GM18909 (cell line): Measurements from ENCODE around the gene ENDOG.
"Not testable (repeated sequence)": the region's sequence is repeated elsewhere in the genome, so short reads cannot be mapped to it uniquely, and the experiment has no call there.

ENCODE experiments used
- ATAC-seq: cut with Tn5 transposase; IDR thresholded peaks from one replicate; pipeline ENCODE4 v1.9.1; 2021; ENCODE audit warnings: mild to moderate bottlenecking; ENCODE audit not compliant: unreplicated experiment, poor library complexity

The ENDOG gene

DNA sequence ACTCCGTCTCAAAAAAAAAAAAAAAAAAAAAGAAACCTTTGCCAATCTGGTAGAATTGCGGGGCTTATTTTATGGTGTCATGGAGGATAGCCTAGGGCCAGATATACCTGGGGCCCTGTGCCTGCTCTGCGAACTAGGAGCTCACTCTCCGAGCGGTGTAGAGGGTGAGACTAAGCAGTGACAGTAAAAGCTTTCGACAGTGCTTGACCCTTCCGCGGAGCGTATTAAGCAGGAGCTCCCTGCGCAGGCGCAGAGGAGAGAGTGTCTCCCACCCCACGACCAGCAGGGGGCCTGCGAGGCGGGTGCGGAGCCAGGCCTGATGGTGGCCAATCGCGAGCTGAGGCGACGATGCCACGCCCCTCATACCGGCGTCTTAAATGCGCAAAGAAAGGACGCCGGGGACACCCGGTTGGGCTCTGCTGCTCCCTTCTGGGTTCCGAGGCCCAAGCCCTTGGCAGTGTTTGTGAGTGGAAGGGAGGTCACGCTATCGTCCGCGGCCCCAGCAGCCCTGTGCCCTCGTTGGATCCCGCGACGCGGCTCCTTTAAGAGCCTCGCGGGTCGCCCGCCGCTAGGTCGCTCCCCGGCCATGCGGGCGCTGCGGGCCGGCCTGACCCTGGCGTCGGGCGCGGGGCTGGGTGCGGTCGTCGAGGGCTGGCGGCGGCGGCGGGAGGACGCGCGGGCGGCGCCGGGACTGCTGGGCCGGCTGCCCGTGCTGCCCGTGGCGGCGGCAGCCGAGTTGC is at the start of gene ENDOG:
ENDOG (plus strand) TSS at position 402 of the 740 bp plus-strand sequence; CDS start at position 587, 185 bp downstream.
- peak; percentile 89 for ATAC-seq

DNA sequence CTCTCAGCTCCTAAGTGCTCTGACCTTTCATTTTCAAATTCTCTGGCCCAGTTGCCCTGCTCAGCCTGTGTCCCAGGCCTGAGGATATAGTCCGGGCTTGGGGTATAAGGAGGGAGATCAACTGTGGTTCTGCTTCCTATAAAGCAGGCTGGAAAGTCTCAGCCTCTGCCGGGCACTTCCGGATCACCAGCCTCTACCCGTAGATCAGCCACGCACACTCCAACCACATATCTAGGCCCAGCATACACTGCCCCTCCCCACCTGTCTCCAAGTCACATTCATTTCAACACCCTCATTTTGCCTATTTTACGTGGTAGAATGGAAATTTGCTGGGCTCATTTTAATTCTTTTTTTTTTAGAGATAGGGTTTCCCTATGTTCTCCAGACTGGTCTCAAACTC is 49.7 kb upstream of the ENDOG start:
- no peak for ATAC-seq

DNA sequence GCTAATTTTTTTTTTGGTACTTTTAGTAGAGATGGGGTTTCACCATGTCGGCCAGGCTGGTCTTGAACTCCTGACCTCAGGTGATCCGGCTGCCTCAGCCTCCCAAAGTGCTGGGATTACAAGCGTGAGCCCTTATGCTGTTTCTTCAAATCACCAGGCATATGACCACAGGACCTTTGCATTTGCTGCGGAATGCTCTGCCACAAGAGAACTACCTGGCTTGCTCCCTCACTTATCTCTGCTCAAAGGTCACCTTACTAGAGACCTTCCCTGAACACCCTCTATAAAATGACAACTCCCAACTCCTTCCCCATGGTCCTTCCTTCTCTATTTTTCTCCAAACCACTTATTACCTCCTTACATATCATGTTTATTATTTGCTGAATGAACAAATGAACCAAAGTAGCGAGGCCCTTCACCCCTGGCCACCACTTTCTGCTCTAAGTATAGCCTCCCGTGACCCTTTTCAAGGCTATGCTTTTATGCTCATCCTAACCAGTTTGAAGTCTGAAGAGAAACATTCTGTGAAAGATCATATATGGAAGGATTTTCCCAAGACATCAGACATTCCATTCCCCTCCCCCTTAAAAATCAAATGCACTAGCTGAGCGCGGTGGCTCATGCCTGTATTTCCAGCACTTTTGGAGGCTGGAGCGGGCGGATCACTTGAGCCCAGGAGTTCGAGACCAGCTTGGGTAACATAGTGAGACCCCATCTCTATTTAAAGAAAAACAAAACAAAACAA is 47.8 kb upstream of the ENDOG start:
- no peak for ATAC-seq

DNA sequence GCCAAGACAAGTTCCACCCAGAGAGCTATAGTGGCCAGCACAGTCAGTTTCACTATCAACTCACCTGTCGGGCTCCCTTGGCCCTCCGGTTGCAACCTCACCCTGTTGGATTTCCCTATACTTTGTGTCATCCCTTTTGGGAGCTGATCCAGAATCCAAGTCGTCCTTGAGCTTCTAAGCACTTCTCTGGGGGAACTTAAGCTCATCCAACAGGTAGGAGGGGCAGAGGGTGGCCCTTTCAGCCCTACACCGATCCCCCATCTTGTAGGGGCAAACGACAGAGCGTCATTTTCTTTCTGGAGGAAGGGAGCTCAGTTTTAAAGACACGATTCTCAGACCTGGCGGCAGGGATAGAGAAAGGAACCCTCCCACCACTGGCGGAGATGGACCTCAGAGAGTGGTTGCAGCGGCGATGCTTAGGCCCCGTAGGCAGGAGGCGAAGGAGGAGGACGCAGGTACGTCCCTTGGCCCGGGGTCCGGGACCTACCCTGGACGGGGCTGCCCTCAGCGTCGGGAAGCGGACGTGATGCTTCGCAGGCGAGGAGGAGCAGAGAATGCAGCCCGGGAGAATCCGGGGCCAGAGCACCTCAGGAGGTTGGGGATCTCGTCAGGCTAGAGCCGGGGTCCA is 47.1 kb upstream of the ENDOG start:
- peak; percentile 21 for ATAC-seq

DNA sequence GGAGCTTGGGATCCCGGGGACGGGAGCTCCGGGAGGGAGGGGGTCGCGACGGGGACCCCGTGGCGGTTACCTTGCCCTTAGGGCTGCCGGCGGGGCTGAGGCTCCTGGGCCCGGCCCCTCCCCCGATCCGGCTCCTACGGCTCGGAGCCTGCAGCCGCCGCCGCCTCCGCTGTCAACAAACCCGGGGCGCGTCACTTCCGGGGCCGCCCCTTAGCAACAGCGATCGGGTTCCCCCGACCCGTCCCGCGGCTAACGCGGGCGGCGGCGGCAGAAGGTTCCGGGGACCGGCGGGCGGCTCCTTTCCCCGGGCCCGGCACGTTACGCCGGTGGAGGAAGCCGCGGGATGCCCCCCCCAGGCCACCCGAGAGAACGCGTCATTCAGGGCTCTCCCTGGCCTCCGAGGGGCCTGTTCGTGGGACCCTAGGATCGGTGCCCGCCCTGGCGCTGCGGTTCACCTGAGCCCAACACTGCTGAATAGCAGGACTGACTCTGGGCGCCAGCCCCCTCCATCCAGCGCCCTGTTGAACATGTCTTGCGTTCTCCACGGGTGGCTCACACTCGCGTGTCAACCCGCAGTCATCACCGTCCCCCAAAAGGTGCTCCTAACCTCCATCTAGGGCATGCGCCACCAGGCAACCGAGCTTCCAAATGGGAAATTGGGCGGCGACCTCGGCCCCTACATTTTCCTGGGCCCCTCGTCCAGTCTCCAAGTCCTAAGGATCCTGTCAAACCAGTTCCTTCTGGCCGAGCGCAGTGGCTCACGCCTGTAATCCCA is 46.4 kb upstream of the ENDOG start, which contains the start of gene ZER1:
ZER1 (minus strand) TSS at position 183 of the 775 bp plus-strand sequence. CDS start 16,362 bp downstream, outside the sequence.
- peak; percentile 91 for ATAC-seq

DNA sequence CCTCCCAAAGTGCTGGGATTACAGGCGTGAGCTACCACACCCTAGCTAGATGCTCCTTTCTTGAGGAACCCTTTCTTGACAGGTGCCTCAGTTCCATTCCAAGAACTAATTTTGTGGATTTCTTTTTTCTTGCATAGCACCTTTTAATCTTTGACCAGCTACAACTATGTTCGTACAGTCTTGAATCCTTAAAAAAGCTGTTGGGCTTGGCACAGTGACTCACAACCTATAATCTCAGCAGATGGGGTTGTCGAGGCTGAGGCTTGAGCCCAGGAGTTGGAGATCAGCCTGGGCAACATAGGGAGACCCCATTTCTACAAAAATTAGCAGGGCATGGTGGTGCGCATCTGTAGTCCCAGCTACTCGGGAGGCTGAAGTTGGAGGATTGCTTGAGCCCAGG is 45.3 kb upstream of the ENDOG start:
- ATAC-seq: no peak

DNA sequence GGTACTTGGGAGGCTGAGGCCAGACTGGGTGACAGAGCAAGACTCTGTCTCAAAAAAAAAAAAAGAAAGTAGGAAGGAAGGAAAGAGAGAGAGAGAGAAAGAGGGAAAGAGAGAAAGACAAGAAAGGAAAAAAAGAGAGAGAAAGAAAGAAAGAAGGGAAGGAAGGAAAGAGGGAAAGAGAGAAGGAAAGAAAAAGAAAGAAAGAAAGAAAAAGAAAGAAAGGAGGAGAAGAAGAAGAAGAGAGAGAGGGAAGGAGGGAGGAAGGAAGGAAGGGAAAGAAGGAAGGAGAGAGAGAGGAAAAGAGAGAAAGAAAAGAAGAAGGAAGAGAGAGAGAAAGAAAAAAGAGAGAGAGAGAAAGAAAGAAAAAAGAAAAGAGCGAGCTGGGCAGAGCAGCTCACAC is 43.5 kb upstream of the ENDOG start:
- no peak for ATAC-seq

DNA sequence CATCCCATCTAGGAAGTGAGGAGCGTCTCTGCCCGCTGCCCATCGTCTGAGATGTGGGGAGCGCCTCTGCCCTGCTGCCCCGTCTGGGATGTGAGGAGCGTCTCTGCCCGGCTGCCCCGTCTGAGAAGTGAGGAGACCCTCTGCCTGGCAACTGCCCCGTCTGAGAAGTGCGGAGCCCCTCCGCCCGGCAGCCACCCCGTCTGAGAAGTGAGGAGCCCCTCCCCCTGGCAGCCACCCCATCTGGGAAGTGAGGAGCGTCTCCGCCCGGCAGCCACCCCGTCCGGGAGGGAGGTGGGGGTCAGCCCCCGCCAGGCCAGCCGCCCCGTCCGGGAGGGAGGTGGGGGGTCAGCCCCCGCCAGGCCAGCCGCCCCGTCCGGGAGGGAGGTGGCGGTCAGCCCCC is 38.2 kb upstream of the ENDOG start:
- not testable (repeated sequence) for ATAC-seq

DNA sequence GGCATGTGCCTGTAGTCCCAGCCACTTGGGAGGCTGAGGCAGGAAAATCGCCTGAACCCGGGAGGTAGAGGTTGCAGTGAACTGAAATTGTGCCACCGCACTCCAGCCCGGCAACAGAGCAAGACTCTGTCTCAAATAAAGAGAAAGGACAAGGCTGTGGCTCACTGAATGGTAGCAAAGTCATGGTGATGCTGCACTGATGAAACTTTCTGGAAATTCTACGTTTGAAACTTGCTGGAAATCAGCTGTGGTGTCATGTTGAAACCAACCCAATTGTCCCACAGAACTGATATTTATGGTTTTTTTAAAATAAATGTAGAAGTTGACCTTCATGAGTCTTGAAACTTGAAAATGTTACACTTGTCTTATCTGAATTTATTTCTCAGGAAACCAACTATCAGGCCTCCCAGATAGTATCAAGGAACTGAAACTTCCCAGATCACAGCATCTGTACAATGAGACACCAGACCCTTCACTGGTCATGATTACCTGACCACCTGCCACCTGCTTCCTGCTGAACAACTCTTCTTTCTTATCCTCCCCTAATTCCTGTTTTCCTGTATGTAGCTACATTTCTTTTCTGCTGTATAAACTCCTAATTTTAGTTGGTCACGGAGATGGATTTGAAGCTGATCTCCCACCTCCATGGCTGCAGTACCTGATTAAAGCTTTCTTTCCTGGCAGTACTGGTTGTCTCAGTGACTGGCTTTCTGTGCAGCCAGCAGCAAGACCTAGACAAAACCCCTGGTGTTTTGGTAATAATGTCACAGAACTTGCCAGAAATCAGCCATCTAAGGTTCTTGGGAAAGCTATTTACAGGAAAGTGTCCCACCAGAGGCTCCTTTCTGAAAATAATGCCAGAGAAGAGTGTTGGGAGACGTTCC is 36.9 kb upstream of the ENDOG start:
- ATAC-seq: no peak

DNA sequence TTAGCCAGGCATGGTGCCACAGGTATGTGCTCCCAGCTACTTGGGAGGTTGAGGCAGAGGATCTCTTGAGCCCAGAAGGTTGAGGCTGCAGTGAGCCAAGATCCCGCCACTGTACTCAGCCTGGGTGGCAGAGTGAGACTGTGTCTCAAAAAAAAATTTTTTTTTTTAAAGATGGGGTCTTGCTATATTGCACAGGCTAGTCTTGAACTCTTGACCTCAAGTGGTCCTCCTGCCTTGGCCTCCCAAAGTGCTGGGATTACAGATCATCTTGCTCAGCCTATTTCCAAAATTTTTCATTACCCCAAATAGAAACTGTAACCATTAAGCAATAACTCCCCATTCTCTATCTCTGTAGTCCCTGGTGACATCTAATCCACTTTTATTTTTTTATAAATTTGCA is 35.6 kb upstream of the ENDOG start:
- ATAC-seq: no peak

DNA sequence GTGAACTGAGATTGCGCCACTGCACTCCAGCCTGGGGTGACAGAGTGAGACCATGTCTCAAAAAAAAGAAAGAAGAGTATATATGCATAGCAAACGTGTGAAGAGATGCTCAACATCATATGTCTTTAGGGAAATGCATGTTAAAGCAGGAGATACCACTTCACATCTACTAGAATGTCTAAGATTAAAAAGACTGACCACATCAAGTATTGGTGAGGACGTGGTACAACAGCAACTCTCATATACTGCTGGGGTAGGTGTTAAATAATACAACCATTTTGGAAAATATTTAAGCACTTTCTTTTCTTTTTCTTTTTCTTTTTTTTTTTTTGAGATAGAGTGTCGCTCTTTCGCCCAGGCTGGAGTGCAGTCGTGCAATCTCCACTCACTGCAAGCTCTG is 32.9 kb upstream of the ENDOG start:
- no peak for ATAC-seq

DNA sequence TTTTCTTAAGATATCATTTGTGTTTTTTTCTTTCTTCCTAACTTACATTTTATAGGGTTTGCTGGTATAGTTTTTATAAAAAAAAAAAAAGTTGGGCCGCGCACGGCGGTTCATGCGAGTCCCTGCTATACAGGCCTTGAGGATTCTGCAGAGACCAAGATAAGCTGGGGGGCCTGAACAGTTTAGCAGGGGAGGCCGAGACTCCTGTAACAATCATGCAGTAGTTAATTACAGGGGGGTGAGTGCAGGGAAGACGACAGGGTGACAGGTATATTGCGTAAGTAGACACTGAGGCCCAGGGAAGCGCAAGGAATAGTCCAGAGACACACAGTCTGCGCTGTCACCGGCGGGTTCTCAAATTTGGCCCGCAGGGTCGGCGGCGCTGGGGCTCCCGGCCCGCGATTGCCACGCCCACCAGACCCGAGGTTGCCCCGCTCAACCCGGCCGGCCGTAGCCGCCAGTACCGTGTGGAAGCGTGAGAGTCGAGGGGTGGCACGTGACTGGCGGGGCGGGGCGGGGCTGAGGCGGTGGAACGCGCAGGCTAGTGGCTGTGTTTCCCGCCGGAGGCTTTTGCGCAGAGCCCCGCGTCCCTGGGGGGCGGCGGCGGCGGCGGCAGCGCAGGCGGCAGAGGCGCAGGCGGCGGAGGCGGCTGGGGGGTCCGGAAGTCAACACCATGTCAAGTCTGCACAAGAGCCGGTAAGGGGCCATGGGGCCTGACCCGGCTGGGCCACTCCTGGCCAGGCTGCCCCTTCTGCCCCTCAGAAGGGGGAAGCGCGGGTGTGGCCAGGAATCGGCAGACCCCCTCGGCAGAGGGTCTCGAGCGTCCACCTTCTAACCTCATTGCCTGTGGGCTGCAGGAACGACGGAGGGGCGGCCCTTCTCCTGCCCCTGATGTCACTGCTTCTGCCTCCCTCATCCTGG is 31.4 kb upstream of the ENDOG start, which contains the start of gene TBC1D13:
TBC1D13 (plus strand) TSS at position 573 of the 921 bp plus-strand sequence; CDS start at position 674, 101 bp downstream.
- peak; percentile 85 for ATAC-seq

DNA sequence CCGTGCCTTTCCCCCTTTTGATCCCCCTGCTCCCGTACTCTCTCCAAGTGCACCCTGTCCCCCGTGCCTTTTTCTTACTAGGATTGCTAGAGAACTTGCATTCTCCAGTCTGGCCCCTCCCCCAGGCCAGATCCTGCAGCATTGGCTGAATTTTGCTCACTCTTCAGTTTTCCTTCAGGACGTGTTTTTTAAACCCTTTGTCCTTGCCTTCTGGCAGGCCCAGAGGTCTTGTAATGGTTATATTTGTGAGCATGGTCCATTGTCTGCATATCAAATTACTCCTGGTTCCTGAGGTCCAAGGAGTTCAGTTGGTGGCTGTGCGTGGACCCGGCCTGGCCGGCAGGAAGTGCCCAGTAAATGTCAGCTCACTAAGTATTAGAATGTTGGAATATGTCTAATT is 30.6 kb upstream of the ENDOG start:
- ATAC-seq: no peak

DNA sequence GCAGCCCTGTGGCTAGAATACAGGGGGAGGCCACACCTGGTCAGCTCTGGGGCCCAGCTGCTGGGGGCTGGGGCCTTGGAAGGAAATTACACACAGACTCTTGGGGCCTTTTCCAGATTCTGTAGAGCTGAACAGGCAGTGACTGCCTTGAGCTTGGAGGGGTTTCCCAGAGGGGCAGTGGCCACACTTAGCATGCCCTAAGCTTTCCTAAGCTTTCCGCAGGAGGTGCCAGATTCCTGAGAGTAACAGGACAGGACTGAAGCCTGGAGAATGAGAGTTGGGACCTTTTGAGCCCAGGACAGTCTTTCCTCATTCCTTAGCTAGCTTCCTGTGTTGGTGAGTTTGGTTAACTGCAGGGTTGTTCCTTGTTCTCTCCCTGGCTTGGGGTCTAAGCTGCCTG is 29.9 kb upstream of the ENDOG start:
- ATAC-seq: no peak

DNA sequence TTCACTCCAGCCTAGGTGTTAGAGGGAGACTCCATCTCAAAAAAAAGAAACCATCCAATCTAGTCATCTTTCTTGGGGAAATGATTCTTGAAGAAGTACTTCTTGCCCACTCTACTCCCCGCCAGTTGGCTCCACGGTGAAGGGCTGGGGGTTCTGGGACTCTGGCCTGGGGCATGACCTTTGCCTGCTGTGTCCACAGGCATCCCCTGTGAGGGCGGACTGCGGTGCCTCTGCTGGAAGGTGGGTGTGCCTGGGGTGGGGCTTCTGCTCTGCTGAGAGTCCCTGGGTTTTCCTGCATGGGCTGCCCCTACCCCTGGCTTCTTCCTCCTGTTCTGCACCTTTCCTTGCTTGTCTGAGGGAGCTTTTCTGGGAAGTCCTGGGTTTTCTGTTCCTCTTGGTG is 27.8 kb upstream of the ENDOG start:
- no peak for ATAC-seq

DNA sequence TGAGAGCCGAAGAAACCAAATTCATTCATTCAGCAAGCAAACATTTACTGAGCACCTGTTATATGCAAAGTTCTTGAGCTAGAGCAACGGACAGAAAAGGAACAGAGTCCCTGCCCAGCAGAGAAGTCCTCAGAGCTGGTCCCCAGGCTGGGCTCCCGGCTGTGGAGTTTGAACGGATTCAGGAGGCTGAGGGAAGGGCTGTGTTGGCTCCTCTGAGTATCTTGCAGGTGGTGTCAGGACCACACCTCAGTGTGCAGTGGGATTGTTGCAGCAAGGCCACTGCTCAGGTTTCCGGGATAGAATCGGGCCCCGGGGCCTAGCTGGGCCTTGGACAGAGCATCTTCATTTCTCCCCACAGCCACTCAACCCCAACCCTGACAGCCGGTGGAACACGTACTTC is 26.2 kb upstream of the ENDOG start:
- ATAC-seq: no peak

DNA sequence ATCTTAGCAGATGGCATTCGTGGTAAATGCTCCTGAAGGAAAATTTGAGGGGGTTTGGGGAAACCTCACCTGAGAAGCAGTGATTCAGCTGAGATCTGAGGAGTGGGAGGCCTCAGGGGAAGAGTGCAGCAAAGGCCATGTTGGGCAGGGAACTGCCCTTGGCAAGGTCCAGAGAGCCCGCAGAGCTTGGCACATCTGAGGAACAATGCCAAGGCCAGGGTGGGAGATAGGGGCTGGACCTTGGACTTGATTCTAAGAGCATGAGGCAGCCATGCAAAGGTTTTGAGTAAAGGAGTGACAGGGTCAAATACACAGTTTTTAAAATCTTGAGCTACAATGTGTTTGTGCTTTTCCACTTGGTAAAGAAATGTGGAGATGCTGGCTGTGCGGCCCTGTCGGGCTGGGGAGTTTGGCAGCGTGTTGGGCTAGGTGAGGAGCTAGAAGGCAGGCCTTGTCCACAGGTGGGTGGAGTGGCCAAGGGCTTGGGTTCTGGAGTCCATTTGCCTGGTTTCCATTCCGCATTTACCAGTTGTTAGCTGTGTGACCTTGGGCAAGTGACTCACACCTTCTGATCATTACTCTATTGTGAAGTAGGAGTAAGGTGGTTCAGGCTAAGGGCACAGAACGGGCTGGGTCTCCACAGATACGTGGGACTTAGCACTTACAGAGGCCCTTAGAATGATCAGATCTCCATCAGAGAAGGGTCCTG is 25.2 kb upstream of the ENDOG start:
- no peak for ATAC-seq

DNA sequence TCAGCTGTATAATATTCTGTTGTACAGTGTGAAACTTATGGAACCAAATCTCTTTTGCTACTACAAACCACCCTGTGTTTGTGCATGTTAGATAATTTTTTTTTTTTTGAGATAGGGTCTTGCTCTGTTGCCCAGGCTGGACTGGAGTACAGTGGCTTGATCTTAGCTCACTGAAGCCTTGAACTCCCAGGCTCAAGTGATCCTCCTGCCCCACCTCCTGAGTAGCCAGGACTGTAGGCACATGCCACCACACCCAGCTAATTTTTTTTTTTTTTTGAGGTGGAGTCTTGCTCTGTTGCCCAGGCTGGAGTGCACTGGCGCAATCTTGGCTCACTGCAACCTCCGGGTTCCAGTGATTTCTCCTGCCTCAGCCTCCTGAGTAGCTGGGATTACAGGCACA is 23.3 kb upstream of the ENDOG start:
- not testable (repeated sequence) for ATAC-seq
